NCI-H2171 (cell line): ENCODE measurements around the gene PIK3C2G.
"Not testable (repeated sequence)": the region's sequence is repeated elsewhere in the genome, so short reads cannot be mapped to it uniquely, and the experiment has no call there.

Source experiments
- DNase-seq: peaks from one replicate; lab custom pipeline; 2025; lab: John Stamatoyannopoulos, UW

Gene PIK3C2G

DNA sequence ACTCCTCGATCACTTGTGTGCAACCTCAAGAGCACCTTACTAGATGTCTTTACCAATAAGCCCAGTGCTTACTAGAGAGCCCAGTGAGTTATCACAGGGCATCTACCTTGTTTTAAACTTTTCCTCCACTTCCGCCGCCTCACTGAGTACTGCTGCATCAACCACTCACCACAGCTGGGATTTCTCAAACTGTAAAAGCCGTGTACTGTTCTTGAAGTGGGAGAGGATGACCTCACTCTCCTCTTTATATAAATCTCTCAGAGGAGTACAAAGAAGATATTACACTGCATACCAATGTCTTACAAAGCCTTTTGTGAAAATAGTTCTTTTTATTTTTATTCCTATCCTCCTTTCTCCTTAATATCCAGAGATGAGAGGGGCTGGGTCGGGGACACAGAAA is 382.4 kb downstream of the PIK3C2G start:
- no peak for DNase-seq

DNA sequence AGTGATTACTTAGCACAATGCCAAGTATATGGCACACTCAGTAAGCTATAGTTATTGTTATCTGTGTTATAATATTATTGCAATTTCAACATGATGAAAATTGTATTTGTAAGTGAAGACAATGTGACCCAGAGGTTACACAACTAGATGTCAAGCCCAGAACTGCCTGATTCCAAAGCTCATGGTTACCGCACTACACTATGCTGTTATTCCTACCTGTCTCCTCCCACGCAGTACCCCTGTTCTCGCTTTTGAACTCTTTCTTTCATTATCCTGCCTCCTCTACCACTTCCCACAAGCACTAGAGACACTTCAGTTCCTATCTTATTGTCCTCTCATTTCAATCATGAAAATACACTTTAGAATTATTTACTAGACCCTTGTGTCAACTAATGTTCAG is 383.2 kb downstream of the PIK3C2G start:
- no peak for DNase-seq

DNA sequence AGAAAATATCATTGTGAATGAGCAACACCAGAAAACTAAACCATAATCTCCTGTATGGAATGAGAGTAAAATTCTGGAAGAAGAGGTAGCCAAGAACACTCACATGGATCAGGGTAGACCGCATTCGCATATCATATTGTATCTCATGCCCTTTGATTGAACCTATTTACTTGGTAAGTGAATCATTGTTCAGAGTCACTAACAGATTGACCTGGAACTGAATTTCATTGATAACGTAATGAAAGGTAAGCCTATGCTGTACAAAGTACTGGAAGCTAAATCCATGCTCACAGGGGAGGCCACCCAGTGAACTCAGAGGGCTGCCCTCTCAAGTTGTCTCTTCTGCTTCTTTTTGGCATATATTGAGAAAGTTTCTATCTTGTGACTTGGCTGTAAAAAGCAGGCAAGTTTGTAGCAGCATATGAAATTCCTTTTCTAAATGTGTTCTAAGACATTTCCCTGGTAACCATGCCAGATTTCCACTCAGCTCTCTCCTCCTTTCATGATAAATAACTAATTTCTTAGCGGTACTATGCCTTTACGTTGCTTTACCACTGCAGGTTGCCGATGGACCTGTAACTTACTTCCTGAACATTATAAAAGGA is 385.1 kb downstream of the PIK3C2G start:
- DNase-seq: no peak

DNA sequence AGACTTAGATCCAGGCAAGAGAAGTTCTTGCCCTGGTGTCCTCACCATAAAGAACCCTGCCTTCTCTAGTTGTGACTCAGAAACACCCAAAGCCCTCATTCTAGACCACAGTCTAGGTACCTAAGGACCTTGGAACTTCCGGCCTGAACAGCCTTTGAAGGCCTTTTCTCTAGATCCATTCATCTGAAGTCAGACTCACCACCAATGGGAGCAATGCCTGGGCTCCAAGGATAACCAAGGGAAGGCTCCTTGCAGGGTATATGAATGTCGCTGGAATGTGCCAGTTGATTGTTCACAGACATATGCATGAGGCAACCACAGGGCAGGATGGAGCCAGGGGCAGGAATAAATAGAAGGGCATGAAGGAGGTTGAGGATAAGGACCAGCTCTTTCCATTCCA is 390.2 kb downstream of the PIK3C2G start:
- DNase-seq: no peak

DNA sequence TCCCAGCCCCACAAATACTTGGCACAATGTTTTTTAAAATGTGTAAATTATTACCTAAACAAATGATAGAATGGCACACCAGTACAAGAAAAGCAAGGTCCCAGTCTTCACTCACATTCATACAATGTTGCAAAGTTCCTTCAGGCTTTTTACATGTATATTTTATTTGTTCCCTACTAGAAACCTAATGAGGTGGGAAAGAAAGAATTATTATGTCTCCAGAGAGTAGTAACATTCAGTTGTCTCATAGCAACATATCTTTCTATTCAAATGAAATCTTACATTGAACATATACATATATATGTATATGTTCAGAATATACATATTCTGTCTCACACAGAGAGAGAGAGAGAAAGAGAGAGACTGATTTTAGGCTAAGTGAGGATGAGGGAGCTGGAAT is 391.3 kb downstream of the PIK3C2G start:
- DNase-seq: no peak

DNA sequence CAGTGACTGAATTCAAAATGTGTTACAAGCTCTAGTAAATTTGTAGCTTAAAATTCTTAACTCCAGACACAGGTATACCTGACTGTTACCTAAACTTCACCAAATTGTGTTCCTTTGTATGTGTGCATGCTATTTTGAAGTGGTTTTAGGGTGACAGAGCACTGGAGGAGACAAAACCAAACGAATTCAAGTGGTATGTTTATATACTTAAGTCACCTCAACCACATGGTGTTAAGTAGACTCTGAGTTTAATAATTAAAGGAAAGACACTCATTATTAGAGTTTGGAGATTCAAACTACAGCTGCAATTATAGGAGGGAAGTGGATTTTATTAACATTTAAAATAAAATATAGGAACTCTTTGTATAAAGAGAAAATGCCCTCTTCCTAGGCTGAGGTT is 392.1 kb downstream of the PIK3C2G start:
- DNase-seq: no peak

DNA sequence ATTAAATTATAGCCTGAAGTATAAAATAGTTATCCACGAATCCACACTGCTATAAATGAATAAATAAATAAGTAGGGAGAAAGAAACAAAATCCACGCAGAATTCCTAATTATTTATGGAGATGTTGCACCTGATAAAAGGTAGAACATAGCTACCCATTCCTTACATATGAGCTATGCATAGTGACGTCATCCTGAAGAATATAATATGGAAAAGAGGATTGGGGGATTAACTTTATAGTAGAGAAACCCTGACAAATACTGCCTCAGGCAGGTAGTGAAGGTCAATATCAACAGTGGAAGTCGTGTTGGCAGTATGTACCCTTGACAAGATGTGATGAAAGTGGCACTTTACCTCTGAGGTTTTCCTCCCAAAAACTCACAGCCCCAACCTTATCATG is 394.0 kb downstream of the PIK3C2G start:
- no peak for DNase-seq

DNA sequence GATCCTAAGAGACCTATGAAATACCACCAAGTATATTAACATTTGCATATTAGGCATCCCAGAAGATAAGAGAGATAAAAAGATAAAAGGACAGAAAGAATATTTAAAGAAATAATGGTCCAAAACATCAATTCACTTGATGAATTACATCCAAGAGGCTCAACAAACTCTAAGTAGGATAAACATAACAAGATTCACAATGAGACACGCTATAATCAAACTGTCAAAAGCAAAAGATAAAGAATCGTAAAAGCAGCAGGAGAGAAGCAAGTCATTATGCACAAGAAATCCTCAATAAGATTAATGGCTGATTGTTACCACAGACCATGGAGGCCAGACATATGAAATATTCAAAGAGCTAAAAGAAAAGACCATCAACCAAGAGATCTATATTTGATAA is 396.9 kb downstream of the PIK3C2G start:
- no peak for DNase-seq

DNA sequence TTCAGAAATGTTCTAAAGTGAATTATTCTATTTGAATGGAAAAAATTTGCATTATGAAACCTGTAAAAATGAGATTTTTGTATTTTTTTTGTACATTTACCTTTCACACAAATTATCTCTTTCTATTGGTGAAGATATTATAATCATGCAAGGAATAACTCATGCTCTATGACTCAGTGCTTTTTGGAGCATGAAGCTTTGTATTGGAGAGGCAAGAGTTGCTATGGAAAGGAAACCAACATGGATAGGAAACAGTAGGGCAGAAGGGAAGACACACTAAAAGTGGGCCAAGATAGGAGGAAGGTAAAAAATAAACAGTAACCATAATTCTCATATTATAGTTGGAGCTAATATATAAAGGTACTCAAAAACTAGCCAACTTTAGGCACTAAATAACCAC is 397.5 kb downstream of the PIK3C2G start:
- DNase-seq: no peak

DNA sequence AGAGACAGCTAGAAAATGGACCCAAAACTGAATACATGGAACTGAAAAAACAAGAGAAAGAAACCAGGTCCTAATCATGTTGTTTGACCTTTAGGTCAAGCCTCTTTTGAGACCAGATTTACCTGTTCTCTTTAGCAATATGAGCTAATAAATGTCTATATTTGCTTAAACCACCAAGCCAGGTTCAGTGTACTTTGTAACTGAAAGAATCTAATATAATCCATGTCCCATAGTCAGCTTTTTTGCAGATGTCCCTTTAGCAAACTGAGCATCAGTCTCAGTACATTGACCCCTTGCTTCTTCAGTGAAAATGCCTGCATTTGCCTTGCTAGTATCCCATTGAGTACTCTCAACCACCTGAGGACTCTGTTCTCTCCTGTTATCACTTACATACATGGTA is 414.8 kb downstream of the PIK3C2G start:
- DNase-seq: no peak

DNA sequence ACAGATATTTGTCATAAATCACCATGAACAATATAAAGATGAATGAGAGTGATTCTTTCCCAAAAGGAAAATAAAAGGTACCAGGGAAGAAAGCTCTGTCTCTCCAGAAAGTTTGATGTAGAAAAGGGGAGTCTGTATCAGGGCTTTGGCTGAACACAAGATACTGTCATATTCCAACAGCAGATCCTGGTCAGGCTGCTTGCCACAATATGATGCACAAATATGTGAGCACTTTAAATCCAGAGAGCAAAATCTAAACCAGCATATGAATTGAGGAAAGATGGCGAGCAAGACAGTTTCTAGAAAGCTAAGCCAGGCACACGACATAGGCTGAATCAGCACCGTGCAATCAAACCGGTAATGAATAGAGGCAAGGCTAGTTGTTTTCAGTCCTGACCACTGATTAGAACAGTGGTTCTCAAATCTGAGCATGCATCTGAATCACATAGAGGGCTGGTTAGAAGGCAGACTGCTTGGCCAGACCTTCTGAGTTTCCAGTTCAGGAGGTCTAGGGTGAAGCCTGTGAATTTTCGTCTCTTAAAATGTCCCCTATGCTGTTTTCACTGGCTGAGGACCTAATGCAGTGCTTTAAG is 415.8 kb downstream of the PIK3C2G start:
- DNase-seq: no peak

DNA sequence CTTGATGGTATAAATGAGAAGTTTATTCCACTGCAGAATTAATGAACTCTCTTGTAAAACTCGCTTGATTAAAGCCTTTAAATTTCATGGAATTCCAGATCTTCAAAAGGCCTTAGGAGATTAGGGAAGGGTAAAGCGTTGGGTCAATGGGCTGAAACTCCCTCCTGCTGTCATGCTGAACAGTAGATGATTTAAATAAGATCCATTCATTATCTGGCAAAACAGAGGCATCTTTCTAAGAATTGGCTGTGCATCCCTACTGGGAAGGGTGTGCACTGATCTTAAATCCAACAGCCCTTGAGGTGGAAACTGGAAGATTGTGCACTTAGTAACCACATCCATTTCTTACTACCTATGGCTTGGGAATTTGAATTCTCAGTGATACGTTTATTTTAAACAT is 420.5 kb downstream of the PIK3C2G start:
- DNase-seq: no peak

DNA sequence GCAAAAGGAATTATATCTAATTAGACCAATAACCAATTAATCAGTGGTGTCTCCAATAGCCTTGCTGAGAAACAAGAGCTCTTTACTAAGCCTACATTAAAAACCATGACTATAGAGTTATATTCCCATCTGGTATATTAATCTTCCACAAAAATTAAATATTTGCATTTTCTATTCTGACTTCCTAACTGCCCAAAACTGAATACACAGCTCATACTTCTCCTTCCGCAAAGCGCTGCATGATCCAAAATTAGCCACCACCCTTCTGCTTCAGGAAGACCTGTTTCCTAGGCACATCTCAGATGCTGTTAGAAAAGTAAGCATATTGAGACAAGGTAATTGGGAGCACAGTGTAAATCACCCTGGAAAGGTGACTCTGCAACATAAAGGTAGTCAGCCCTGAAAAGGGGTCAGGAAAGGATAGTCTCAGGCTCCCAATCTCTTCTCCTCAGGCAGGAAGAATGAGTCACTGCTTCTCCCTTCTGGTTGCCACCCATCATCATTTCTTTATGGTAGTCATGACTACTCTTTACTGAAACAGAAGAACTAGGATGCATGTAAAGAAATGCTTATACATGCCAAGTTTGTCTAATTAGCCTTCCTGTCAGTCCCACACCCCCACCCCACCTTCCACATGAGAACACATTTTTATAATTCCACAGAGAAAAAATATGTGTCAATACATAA is 422.2 kb downstream of the PIK3C2G start:
- no peak for DNase-seq

DNA sequence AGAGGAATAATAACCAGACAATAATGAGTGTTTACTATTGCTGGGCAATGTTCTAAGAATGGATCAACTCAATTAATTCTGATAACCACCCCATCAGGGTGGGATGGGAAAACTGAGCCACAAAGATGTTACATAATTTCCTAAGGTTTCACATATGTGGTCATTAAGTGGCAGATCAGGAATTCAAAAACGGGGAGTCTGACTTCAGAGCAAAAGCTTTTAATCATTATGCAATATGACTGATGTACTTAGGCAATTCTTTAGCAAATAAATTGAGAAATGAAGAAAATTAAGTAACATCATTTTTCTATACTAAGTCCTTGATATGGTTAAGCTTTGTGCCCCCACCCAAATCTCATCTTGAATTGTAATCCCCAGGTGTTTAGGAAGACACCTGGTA is 423.1 kb downstream of the PIK3C2G start:
- DNase-seq: no peak

DNA sequence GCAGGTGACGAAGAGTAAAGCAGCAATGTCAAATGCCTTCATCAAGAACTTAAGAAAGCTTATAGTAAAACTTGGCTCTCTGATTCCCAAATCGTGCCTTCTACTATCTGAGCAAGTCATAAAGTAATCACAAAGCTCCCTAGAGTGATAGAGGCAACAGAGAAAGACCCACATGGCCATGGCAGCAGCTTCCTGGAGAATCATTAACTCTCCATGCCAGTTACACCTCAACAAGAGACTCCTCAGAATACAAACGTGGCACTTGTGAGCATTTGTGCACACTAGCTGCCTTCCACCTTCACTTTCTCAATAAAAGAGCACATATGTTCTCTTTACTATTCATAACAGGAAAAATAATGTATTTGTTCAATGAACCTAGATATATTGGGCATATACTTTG is 428.5 kb downstream of the PIK3C2G start:
- no peak for DNase-seq

DNA sequence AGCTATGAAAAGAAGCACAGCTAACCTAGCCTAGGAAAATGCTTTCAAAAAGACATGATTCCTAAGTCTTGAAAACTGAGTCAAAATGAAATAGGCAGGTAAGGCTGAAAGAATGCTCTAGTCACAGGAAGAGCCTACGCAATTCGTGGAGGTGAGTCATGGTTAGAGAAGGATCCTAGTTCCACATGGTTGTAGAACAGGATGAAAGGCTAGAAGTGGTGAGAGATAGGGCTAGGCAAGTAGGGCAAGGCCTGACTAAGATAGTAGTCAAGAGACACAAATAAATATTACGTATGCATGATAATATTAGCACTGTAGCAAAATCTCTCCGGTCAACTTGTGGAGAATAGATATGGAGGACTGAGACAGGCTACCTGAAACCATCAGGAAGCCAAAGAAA is 429.3 kb downstream of the PIK3C2G start:
- no peak for DNase-seq

DNA sequence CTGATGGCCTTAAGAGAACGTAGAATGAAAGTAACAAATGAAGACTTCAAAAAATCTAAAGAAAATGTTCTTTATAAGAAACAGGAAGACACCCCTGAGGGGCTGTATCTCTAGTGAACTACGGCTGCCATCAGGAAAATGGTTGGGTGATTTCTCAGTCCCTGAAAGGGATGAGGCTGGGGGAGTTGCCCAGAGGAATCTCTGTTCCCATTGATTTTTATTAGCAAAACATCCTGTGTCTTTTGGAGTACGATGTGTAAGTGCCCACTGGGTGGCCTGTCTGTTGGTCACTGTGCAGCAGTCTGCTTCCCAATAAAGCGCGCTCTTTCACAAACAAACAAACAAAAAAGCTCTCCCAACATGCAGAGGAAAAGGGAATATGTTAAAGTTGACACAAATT is 432.7 kb downstream of the PIK3C2G start:
- not testable (repeated sequence) for DNase-seq

DNA sequence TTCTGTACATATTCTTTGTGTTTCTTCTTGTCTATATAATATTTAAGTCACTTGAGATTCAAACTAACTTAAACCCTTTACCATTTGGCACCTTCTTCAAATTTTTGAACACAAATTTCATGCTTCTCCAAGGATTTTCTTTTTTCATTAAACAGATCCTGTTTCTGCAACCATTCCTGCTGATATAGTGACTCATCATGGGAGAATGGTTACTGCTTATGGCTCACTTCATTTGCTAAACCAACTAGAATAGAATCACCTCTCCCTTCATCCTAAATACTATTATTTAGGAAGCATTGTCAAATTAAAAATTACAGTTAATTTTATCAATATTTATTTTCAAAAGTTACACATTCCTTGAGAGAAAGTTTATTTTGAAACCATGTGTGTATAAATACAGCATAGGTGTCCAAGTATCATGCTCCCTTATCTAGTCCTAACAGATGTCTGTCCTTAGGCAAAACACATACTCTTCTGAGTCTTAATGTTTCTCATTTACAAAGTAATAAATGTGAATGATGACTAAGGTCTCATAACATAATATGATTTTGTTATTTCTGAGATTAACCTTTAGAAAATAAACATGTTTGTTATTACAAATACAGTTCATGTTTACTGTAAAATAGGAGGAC is 435.8 kb downstream of the PIK3C2G start:
- no peak for DNase-seq
